PC-9 (cell line): ENCODE results near the gene KLHDC9. TPM values are rescaled to one million over a fixed set of nuclear protein-coding genes. Genes with fewer than 3 reads are reported as not detected.

Experiments used
- BruUV-seq: library from RNA; stranded (reverse); fragments of 400-500 nt; replicated peaks from 2 replicates; lab custom pipeline; 2021; lab: Mats Ljungman, UMichigan
- CTCF ChIA-PET: fragments of 300-600 bp; sonication (Branson Sonifier 250); formaldehyde crosslinking; loops from one replicate; lab custom pipeline; 2022; ENCODE audit warnings: antibody characterized with exemption; lab: Charles Lee
- POLR2A ChIA-PET: fragments of 300-600 bp; sonication (Branson Sonifier 250); formaldehyde crosslinking; loops from one replicate; lab custom pipeline; 2022; ENCODE audit warnings: antibody characterized with exemption; ENCODE audit not compliant: unreplicated experiment; lab: Charles Lee
- DNase-seq, 2 experiments: peaks; one replicate each; pipeline versions ENCODE4 v3.0.0 to v3.0.0-alpha.2; 2015 to 2022; ENCODE audit warnings: mixed read lengths in 1 of 2
- H2AFZ ChIP-seq: fragments of 200-600 bp; sonication (generic); 2 replicates; pipeline ENCODE4 v1.8.1; 2017; ENCODE audit warnings: antibody characterized with exemption
- H3F3A ChIP-seq: fragments of 200-600 bp; sonication (generic); 2 replicates; pipeline ENCODE4 v1.8.1; 2017; ENCODE audit warnings: antibody characterized with exemption, mild to moderate bottlenecking, low read depth; ENCODE audit not compliant: insufficient read depth
- H3K27ac ChIP-seq: fragments of 200-600 bp; sonication (generic); 2 replicates; pipeline ENCODE4 v1.6.1; 2016; ENCODE audit warnings: mixed run types
- H3K27me3 ChIP-seq: fragments of 200-600 bp; sonication (generic); 2 replicates; pipeline ENCODE4 v1.6.1; 2016; ENCODE audit warnings: low read depth, mixed run types; ENCODE audit not compliant: insufficient read depth
- H3K36me3 ChIP-seq: fragments of 200-600 bp; sonication (generic); 2 replicates; pipeline ENCODE4 v1.6.1; 2016; ENCODE audit warnings: low read depth, mixed run types
- H3K4me1 ChIP-seq: fragments of 200-600 bp; sonication (generic); replicated peaks from 2 replicates; pipeline ENCODE4 v1.6.1; 2016; ENCODE audit warnings: mixed run types; ENCODE audit not compliant: insufficient read depth
- H3K4me2 ChIP-seq: fragments of 200-600 bp; sonication (generic); 2 replicates; pipeline ENCODE4 v1.6.1; 2017; ENCODE audit warnings: mixed run types
- H3K4me3 ChIP-seq: fragments of 200-600 bp; sonication (generic); 2 replicates; pipeline ENCODE4 v1.6.1; 2016; ENCODE audit warnings: mixed run types
- H3K79me2 ChIP-seq: fragments of 200-600 bp; sonication (generic); 2 replicates; pipeline ENCODE4 v1.6.1; 2017; ENCODE audit warnings: low read depth, mixed run types
- H3K9me2 ChIP-seq: fragments of 200-600 bp; sonication (generic); 2 replicates; pipeline ENCODE4 v1.8.1; 2017; ENCODE audit warnings: mild to moderate bottlenecking; ENCODE audit not compliant: insufficient read depth
- H3K9me3 ChIP-seq: fragments of 200-600 bp; sonication (generic); 2 replicates; pipeline ENCODE4 v1.8.1; 2016; ENCODE audit warnings: low read depth; ENCODE audit not compliant: insufficient read depth
- H4K20me1 ChIP-seq: fragments of 200-600 bp; sonication (generic); 2 replicates; pipeline ENCODE4 v1.8.1; 2017; ENCODE audit not compliant: insufficient read depth
- CTCF ChIP-seq: fragments of 200-600 bp; sonication (generic); conservative IDR thresholded peaks from 2 replicates; pipeline ENCODE4 v1.6.1; 2017; ENCODE audit warnings: mixed run types, antibody characterized with exemption, mild to moderate bottlenecking, moderate library complexity
- EZH2 ChIP-seq: fragments of 200-600 bp; sonication (generic); IDR thresholded peaks from 2 replicates; pipeline ENCODE4 v1.8.0; 2017; ENCODE audit warnings: antibody characterized with exemption, low read depth
- intact Hi-C: fragments of 100-400 bp; cut with micrococcal nuclease; formaldehyde crosslinking; loops from one replicate; pipeline ENCODE4 v1.10.0; 2022; ENCODE audit not compliant: unreplicated experiment
- total RNA-seq: library from RNA; stranded (reverse); gene quantifications from 2 replicates; pipeline ENCODE4 v1.2.3, GENCODE V29; 2021

The KLHDC9 gene
- total RNA-seq, 1 experiment from 2014 or later, result 5.6 TPM

- BruUV-seq, result no TSS peak
- intact Hi-C loops, result loop anchor here (1.0 kb wide), 1 partner anchor 24 kb away; no protein-coding TSS in a partner anchor
- Histone ChIP-seq H3K4me1 (no peaks in the 10 kb centered on the region), H3K4me2 (no peak overlapping the region), H3K36me3 (no peaks in the 10 kb centered on the region), H3K9me3 (no peaks in the 10 kb centered on the region), H3K27ac (no peak overlapping the region), H3K9me2 (no peaks in the 10 kb centered on the region), H3K4me3 (no peak overlapping the region), H3K27me3 (no peaks in the 10 kb centered on the region), H3K79me2 (no peaks in the 10 kb centered on the region), H4K20me1 (no peaks in the 10 kb centered on the region), H2AFZ (no peak overlapping the region), H3F3A (no peaks in the 10 kb centered on the region; the same call in none of the 2 replicates)
- TF ChIP-seq EZH2 (no peak), CTCF (no peak)
- DNase-seq, result no peak
- ChIA-PET POLR2A (interaction anchor here (0.6 kb wide), 1 partner anchor 653 kb away, joined by 6 read pairs; no protein-coding TSS in a partner anchor), CTCF (no interaction called here)
These were observed 25.3 kb upstream of the KLHDC9 start for GRCh38 chr1:161072751-161073449.

- CTCF ChIA-PET, result no interaction called here
- POLR2A ChIA-PET, result interaction anchor here (0.6 kb wide), 1 partner anchor 652 kb away, joined by 6 read pairs; no protein-coding TSS in a partner anchor
- intact Hi-C loops, result no loop called here
- no TSS peak for BruUV-seq
- no peak for TF ChIP-seq EZH2
- no peak for TF ChIP-seq CTCF
- H3K4me2 ChIP-seq, result no peak overlapping the region
- no peaks in the 10 kb centered on the region for H4K20me1 ChIP-seq
- H3K27ac ChIP-seq, result no peak overlapping the region
- H3K4me1 ChIP-seq, result no peaks in the 10 kb centered on the region
- H3F3A ChIP-seq, result no peaks in the 10 kb centered on the region; the same call in none of the 2 replicates
- H3K36me3 ChIP-seq, result no peaks in the 10 kb centered on the region
- no peaks in the 10 kb centered on the region for H3K27me3 ChIP-seq
- no peaks in the 10 kb centered on the region for H3K9me3 ChIP-seq
- no peak overlapping the region for H2AFZ ChIP-seq
- DNase-seq, result no peak
- H3K79me2 ChIP-seq, result no peaks in the 10 kb centered on the region
- H3K4me3 ChIP-seq, result no peak overlapping the region
- H3K9me2 ChIP-seq, result no peaks in the 10 kb centered on the region
These were observed 24.6 kb upstream of the KLHDC9 start for GRCh38 chr1:161073474-161074121.

GRCh38 chr1:161074676-161075368 lies 23.3 kb upstream of the KLHDC9 start:
- no peak overlapping the region for H3K4me3 ChIP-seq
- DNase-seq, result peak in 1 of 2 experiments; percentile 75
- BruUV-seq, result no TSS peak

More at GRCh38 chr1:161074676-161075368, 23.3 kb upstream of the KLHDC9 start:
- CTCF ChIA-PET, result no interaction called here
- H4K20me1 ChIP-seq, result no peaks in the 10 kb centered on the region
- H3K79me2 ChIP-seq, result 0 out of 2 replicates have a peak, but pooled peaks cover 3% of the 10 kb centered on the region
- H3K9me2 ChIP-seq, result no peaks in the 10 kb centered on the region
- POLR2A ChIA-PET, result no interaction called here
- no peaks in the 10 kb centered on the region for H3K9me3 ChIP-seq
- H3K27ac ChIP-seq, result no peak overlapping the region
- H2AFZ ChIP-seq, result no peak overlapping the region
- TF ChIP-seq CTCF (no peak), EZH2 (no peak)
- H3K4me1 ChIP-seq, result no peaks in the 10 kb centered on the region
- H3K36me3 ChIP-seq, result no peaks in the 10 kb centered on the region
- H3K27me3 ChIP-seq, result no peaks in the 10 kb centered on the region
- intact Hi-C loops, result no loop called here
- no peak overlapping the region for H3K4me2 ChIP-seq
- H3F3A ChIP-seq, result no peaks in the 10 kb centered on the region; the same call in none of the 2 replicates
